Measurements from ENCODE around the gene POLR3E. TPM values are rescaled to one million over a fixed set of nuclear protein-coding genes. Genes with fewer than 3 reads are reported as not detected.
A peak's percentile ranks its signal among the peaks of the same experiment; 100 is the strongest.

The POLR3E gene
- total RNA-seq, 1 experiment from 2014 or later: 82.5 TPM

- no peak for DNase-seq (ENCODE audit: low read depth)
Measured at GRCh38 chr16:22315979-22316378, 18.8 kb downstream of the POLR3E start.

GRCh38 chr16:22316411-22316811, 19.2 kb downstream of the POLR3E start:
- DNase-seq (ENCODE audit: low read depth): no peak

GRCh38 chr16:22317001-22317530, 19.9 kb downstream of the POLR3E start:
- DNase-seq (ENCODE audit: low read depth): no peak

DNA sequence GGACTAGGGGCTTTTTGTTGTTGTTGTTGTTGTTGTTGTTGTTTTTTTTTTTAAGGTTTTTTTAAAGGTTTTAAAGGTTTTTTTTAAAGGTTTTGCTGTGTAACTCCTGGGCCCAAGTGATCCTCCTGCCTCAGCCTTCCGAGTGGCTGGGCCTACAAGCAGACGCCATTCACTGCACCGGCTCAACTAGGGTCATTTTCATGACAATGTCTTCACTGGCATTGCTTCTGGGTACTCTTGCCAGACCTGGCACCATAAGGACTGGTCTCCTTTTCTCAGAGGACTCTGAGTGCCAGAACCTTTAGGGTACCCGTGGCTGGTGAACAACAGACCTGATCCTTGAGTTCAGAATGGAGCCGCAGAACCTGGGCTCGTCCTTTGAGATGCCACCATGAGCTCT, 20.4 kb downstream of the POLR3E start:
- no peak for DNase-seq (ENCODE audit: low read depth)

GRCh38 chr16:22318690-22319358, 21.6 kb downstream of the POLR3E start:
- DNase-seq (ENCODE audit: low read depth): peak; percentile 33

- DNase-seq (ENCODE audit: low read depth): no peak
Measured at GRCh38 chr16:22320572-22321339, 23.5 kb downstream of the POLR3E start.

- peak; percentile 28 for DNase-seq (ENCODE audit: low read depth)
Measured at GRCh38 chr16:22321340-22322001, 24.3 kb downstream of the POLR3E start.

- no peak for DNase-seq (ENCODE audit: low read depth)
Measured at GRCh38 chr16:22322021-22322471, 24.8 kb downstream of the POLR3E start.

GRCh38 chr16:22322741-22323140, 25.5 kb downstream of the POLR3E start:
- DNase-seq (ENCODE audit: low read depth): no peak

DNA sequence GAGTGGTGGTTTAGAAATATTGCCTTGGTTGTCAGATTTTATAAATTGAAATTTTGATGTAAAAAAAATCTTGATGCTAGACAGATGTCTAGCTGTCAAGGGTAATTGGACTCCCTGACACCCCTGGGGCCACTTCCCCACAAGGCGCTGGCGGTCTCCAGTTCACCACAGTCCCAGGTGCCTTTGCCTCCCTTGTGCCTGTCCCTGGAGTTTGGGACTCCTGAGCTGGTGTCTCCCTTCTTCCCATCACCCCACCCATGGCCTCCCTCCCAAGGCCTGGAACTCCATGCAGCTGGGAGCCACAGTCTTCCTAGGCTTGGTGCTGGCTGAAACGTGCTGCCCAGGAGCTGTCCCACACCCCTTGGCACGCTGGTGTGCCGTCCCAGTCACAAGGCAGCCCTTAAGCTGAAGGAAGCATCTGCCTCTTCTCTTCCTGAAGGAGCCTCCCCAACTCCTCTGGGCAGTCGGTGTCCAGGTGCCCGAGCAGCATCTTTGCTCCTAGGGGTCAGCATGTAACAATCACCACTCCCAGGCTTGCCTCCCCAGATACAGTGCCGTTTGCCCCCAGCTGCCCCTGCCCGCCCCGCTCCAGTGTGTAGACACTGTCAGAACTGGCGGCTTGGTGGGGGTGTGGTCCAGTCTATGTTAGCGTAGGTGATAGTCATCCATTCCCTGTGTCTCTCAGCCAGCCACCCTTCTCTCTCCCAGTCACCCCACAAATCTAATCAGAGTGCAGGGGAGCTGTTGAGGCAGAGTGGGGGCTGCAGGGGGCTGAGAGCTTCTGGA, 26.2 kb downstream of the POLR3E start:
- no peak for DNase-seq (ENCODE audit: low read depth)

GRCh38 chr16:22323959-22324786, 27.0 kb downstream of the POLR3E start:
- no peak for DNase-seq (ENCODE audit: low read depth)

DNA sequence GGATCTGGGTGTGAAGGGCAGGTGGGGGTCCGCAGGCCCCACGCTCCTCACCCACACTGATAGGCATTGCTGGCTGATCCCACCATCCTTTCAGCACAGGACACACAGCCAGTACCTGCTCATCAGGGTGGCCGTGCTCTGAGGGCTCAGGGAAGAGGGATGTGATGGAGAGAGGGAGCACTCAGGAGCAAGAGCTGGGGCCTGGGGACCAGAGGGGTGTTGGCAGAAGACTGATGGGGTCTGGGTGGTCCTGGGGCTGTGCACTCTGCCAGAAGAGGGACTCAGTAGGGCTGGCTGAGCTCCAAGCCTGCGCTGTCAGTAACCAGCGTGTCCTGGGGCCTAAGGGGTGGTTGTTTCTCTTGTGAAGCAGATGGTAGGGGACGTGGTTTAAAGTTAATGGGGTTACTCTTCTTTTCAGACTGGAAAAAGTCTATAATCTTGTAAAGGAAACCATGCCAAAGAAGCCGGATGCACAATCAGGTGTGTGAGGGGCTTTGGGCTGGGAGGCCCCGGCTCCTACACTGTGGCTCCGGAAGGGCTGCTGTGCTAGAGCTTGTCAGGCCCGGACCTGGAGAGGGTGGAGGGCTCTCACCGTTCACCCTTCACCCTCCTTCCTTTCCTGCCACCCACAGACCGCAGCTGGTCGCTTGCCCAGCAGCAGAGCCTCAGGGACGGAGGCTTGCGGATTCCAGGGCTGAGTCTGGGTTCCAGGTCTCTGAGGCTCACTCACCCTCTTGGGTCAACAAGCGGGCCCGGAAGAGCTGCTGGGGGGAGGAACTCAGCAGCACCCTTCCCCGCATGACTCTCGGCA, 27.8 kb downstream of the POLR3E start:
- DNase-seq (ENCODE audit: low read depth): no peak

DNA sequence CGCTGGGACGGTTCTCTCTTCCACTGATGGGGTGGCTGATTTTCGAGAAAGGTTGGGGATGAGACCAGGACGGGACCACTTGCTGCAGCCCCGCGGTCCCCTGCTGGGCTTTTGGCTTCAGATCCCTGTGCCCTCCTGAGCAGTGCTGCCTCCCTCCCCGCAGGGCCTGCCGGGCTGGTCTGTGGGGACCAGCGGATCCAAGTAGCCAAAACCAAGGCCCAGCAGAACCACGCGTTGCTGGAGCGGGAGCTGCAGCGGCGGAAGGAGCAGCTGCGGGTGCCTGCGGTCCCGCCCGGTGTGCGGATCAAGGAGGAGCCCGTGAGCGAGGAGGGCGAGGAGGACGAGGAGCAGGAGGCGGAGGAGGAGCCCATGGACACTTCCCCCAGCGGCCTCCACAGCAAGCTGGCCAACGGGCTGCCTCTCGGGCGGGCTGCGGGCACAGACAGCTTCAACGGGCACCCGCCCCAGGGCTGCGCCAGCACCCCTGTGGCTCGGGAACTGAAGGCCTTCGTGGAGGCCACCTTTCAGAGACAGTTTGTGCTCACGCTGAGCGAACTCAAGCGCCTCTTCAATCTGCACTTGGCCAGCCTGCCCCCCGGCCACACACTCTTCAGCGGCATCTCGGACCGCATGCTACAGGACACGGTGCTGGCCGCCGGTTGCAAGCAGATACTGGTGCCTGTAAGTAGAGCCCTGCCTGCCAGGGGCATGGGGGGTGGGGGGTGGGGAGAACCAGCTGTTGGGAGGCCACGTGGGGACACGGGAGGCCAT, 28.6 kb downstream of the POLR3E start:
- no peak for DNase-seq (ENCODE audit: low read depth)

GRCh38 chr16:22326369-22326652, 29.1 kb downstream of the POLR3E start:
- no peak for DNase-seq (ENCODE audit: low read depth)

DNA sequence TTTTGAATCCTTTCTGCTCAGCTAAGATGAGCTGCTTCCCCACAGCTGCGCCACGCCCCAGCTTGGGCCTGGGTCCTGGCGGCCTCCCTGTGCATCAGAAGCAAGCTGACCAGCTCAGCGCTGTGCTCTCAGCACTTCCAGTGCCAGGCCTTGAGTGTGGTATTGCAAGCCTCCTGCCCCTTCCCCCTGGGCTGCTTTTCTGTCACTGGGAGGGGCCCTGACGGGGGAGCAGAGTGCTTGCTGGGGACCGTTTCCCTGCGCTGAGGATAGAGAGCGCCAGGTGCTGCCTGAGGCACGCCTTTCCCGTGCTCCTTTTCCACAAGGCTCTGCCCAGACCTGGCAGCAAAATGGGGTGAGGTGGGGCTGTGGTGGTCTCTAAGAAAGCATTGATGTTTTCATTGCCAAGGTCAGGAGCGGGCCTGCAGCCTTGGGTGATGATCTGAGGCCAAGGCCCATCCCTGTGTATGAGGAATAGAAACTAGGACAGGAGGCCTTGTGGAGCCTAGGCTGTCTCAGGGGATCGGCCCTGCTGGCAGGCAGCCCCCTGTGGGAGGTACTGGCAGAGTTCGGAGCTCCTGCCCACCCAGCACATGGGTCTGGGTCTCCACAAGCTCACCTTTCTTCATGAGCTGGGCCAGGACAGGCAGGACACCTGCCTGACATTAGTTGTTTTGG, 29.7 kb downstream of the POLR3E start:
- DNase-seq (ENCODE audit: low read depth): no peak

- DNase-seq (ENCODE audit: low read depth): no peak
Measured at GRCh38 chr16:22327446-22327775, 30.2 kb downstream of the POLR3E start.

- DNase-seq (ENCODE audit: low read depth): no peak
Measured at GRCh38 chr16:22328081-22328725, 31.0 kb downstream of the POLR3E start.

- DNase-seq (ENCODE audit: low read depth): no peak
Measured at GRCh38 chr16:22329199-22329695, 32.0 kb downstream of the POLR3E start.
